Parathyroid adenoma (tissue), 2 donors: Measurements from ENCODE around the gene CDH16.
A peak's percentile ranks its signal among the peaks of the same experiment; 100 is the strongest.

Experiments
- H2AFZ ChIP-seq: fragments of 300-600 bp; sonication (generic); one replicate; pipeline ENCODE4 v1.7.0; 2017; ENCODE audit warnings: antibody characterized with exemption, mild to moderate bottlenecking
- H3K27ac ChIP-seq: fragments of 300-600 bp; sonication (generic); one replicate; pipeline ENCODE4 v1.7.0; 2017
- H3K27me3 ChIP-seq: fragments of 300-600 bp; sonication (generic); one replicate; pipeline ENCODE4 v1.7.0; 2017; ENCODE audit warnings: low read length; ENCODE audit not compliant: control insufficient read depth, insufficient read depth
- H3K36me3 ChIP-seq: fragments of 300-600 bp; sonication (generic); one replicate; pipeline ENCODE4 v1.7.0; 2017; ENCODE audit warnings: low read length; ENCODE audit not compliant: control insufficient read depth, insufficient read depth
- H3K4me1 ChIP-seq: fragments of 300-600 bp; sonication (generic); one replicate; pipeline ENCODE4 v1.7.0; 2017; ENCODE audit warnings: control low read depth
- H3K4me2 ChIP-seq: fragments of 300-600 bp; sonication (generic); one replicate; pipeline ENCODE4 v1.7.0; 2017; ENCODE audit warnings: low read length
- H3K4me3 ChIP-seq: fragments of 300-600 bp; sonication (generic); one replicate; pipeline ENCODE4 v1.7.0; 2017; ENCODE audit warnings: low read depth, low read length
- H3K79me2 ChIP-seq: fragments of 300-600 bp; sonication (generic); one replicate; pipeline ENCODE4 v1.7.0; 2017; ENCODE audit warnings: control low read depth
- H3K9ac ChIP-seq: fragments of 300-600 bp; sonication (generic); one replicate; pipeline ENCODE4 v1.7.0; 2017; ENCODE audit warnings: mild to moderate bottlenecking
- H3K9me3 ChIP-seq: fragments of 300-600 bp; sonication (generic); one replicate; pipeline ENCODE4 v1.7.0; 2017; ENCODE audit warnings: low read length; ENCODE audit not compliant: control insufficient read depth
- TF ChIP-seq, protein P1 (sequence below): fragments of 300-600 bp; sonication (generic); IDR thresholded peaks from one replicate; pipeline ENCODE4 v1.7.0; 2017; ENCODE audit warnings: antibody characterized with exemption, mild to moderate bottlenecking
- donor health status: primary hyperparathyroidism.

Gene CDH16

DNA sequence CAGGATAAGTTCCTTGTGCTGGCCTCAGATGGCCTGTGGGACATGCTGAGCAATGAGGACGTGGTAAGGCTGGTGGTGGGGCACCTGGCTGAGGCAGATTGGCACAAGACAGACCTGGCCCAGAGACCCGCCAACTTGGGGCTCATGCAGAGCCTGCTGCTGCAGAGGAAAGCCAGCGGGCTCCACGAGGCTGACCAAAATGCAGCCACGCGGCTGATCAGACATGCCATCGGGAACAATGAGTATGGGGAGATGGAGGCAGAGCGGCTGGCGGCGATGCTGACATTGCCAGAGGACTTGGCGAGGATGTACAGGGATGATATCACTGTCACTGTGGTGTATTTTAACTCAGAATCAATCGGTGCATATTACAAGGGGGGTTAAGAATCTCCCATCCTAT, 33.2 kb downstream of the CDH16 start:
- H3K79me2 ChIP-seq: peaks cover 3% of the 10 kb centered on the region
- H3K9me3 ChIP-seq: no peaks in the 10 kb centered on the region
- H3K27ac ChIP-seq: peak overlapping the region; percentile 63
- no peaks in the 10 kb centered on the region for H3K36me3 ChIP-seq
- H2AFZ ChIP-seq: no peak overlapping the region
- peak overlapping the region; percentile 5 for H3K4me2 ChIP-seq
- H3K4me3 ChIP-seq: no peak overlapping the region
- TF ChIP-seq, protein P1, sequence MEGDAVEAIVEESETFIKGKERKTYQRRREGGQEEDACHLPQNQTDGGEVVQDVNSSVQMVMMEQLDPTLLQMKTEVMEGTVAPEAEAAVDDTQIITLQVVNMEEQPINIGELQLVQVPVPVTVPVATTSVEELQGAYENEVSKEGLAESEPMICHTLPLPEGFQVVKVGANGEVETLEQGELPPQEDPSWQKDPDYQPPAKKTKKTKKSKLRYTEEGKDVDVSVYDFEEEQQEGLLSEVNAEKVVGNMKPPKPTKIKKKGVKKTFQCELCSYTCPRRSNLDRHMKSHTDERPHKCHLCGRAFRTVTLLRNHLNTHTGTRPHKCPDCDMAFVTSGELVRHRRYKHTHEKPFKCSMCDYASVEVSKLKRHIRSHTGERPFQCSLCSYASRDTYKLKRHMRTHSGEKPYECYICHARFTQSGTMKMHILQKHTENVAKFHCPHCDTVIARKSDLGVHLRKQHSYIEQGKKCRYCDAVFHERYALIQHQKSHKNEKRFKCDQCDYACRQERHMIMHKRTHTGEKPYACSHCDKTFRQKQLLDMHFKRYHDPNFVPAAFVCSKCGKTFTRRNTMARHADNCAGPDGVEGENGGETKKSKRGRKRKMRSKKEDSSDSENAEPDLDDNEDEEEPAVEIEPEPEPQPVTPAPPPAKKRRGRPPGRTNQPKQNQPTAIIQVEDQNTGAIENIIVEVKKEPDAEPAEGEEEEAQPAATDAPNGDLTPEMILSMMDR: no peak
- peaks cover 13% of the 10 kb centered on the region for H3K4me1 ChIP-seq
- no peaks in the 10 kb centered on the region for H3K27me3 ChIP-seq
- no peak overlapping the region for H3K9ac ChIP-seq

DNA sequence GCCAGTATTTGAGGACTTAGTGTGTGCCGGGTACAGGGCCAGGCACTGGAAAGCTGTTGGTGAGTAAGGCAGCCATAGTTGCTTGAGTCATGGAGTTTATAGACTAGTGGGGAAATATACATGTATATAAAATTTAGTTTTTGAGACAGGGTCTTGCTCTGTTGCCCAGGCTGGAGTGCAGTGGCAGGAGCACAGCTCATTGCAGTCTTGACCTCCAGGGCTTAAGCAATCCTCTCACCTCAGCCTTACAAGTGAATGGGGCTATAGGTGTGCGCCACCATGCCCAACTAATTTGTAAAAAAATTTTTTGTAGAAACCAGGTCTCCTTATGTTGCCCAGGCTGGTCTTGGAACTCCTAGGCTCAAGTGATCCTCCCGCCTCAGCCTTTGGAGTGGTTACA, 36.0 kb downstream of the CDH16 start:
- no peaks in the 10 kb centered on the region for H3K27me3 ChIP-seq
- TF ChIP-seq, protein P1: no peak
- H3K79me2 ChIP-seq: peaks cover 3% of the 10 kb centered on the region
- H3K4me2 ChIP-seq: no peak overlapping the region
- no peaks in the 10 kb centered on the region for H3K36me3 ChIP-seq
- no peak overlapping the region for H3K4me3 ChIP-seq
- H2AFZ ChIP-seq: no peak overlapping the region
- no peak overlapping the region for H3K9ac ChIP-seq
- no peaks in the 10 kb centered on the region for H3K9me3 ChIP-seq
- H3K27ac ChIP-seq: no peak overlapping the region
- peaks cover 13% of the 10 kb centered on the region for H3K4me1 ChIP-seq

DNA sequence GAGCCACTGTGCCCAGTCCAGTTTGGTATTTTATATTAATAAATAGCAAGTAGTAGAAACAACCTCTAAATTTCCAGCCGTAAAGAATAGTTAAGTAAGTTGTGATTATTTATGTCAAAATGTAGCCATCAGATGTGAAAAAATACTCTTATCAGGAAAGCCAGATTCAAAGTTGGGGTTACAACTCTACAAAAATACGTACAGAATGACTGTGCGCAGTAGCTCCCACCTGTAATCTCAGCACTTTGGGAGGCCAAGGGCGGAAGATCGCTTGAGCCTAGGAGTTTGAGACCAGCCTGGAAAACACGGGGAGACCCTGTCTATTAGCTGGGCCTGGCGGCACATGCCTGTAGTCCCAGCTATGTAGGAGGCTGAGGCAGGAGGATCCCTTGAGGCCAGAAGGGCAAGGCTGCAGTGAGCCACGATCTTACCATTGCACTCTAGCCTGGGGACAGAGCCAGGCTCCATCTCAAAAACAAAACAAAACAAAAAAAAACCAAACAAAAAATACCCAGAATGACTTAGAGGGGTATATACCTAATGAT, 36.6 kb downstream of the CDH16 start:
- H3K9ac ChIP-seq: no peak overlapping the region
- peak overlapping the region; percentile 36 for H3K4me3 ChIP-seq
- H3K27ac ChIP-seq: no peak overlapping the region

DNA sequence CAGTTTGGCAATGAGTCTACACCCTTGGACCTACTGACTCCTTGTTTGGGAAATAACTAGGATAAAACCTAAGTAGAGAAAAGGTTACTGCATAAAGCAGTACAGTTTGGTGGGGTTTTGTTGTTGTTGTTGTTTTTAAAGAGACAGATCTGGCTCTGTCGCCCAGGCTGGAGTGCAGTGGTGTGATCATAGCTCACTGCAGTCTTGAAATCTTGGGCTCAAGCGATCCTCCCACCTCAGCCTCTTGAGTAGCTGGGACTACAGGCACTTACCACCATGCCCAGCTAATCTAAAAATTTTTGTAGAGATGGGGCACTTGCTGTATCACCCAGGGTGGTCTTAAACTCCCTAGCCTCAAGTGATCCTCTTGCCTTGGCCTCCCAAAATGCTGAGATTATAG, 37.1 kb downstream of the CDH16 start:
- TF ChIP-seq, protein P1: no peak
- peaks cover 3% of the 10 kb centered on the region for H3K79me2 ChIP-seq
- H3K9ac ChIP-seq: no peak overlapping the region
- no peaks in the 10 kb centered on the region for H3K27me3 ChIP-seq
- H2AFZ ChIP-seq: no peak overlapping the region
- no peaks in the 10 kb centered on the region for H3K36me3 ChIP-seq
- H3K27ac ChIP-seq: no peak overlapping the region
- peaks cover 10% of the 10 kb centered on the region for H3K4me1 ChIP-seq
- peak overlapping the region; percentile 61 for H3K4me2 ChIP-seq
- H3K4me3 ChIP-seq: peak overlapping the region; percentile 36
- no peaks in the 10 kb centered on the region for H3K9me3 ChIP-seq

More for the DNA sequence above, 36.6 kb downstream of the CDH16 start:
- Histone ChIP-seq H3K27me3 (no peaks in the 10 kb centered on the region), H3K79me2 (peaks cover 3% of the 10 kb centered on the region), H3K4me2 (peak overlapping the region; percentile 61), H3K9me3 (no peaks in the 10 kb centered on the region), H2AFZ (no peak overlapping the region), H3K36me3 (no peaks in the 10 kb centered on the region), H3K4me1 (peaks cover 13% of the 10 kb centered on the region)
- TF ChIP-seq, protein P1: no peak

DNA sequence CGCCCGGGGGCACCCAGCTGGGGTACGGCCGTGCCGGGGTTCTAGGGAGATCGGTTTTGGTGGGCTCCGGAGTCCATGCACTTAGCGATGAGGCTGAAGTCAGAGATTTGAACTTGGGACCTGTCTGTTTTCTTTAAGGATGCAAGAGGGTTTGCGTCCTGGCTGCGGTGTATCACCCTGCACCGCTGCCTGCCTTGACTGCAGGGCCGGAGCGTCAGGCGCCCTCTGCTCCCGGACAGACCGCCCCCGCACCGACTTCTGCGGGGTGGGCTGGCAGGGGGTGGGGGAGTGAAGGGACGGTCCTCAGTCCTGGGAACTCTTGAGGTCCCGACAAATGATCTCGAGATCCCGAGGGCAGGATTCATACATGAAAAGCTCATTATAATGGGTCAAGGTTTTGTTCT, 37.7 kb downstream of the CDH16 start:
- H3K27me3 ChIP-seq: no peaks in the 10 kb centered on the region
- peak overlapping the region; percentile 94 for H2AFZ ChIP-seq
- H3K4me1 ChIP-seq: peaks cover 6% of the 10 kb centered on the region
- peak overlapping the region; percentile 17 for H3K9ac ChIP-seq
- TF ChIP-seq, protein P1: no peak
- no peaks in the 10 kb centered on the region for H3K9me3 ChIP-seq
- H3K4me2 ChIP-seq: peak overlapping the region; percentile 100
- H3K79me2 ChIP-seq: peaks cover 3% of the 10 kb centered on the region
- no peaks in the 10 kb centered on the region for H3K36me3 ChIP-seq
- H3K4me3 ChIP-seq: peak overlapping the region; percentile 96
- H3K27ac ChIP-seq: peak overlapping the region; percentile 53
